Stimulated activated CD4-positive, alpha-beta T cell treated with anti-CD3 and anti-CD28 coated beads, Interleukin-1b, Interleukin-23, amount 100 ng/mL, for 24 hours (primary cell): ENCODE measurements around the gene ITGB5.
A peak's percentile ranks its signal among the peaks of the same experiment; 100 is the strongest.
"Not testable (repeated sequence)": the region's sequence is repeated elsewhere in the genome, so short reads cannot be mapped to it uniquely, and the experiment has no call there.

ENCODE experiments used
- DNase-seq, 4 experiments: peaks; one replicate each; pipeline ENCODE4 v3.0.0-alpha.2; 2020; ENCODE audit warnings: low read depth in 4 of 4, low spot score in 1 of 4

Gene ITGB5

GRCh38 chr3:124758851-124759635, 128.1 kb downstream of the ITGB5 start:
- DNase-seq: no peak

DNA sequence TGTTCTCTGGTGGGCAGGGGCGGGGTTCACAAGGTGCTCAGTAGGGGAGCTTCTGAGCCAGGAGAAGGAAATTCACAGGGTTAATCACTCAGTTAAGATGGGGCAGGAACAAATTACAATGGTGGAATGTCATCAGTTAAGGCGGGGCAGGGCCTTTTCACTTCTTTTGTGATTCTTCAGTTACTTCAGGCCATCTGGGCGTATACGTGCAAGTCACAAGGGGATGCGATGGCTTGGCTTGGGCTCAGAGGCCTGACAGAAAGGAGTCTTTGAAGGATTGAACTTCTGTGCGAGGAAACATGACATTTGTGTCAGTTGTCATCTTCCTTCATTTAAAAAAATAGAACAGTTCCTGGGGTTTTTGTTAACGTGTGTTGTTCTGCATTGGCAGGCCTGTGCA, 129.2 kb downstream of the ITGB5 start:
- not testable (repeated sequence) for DNase-seq

DNA sequence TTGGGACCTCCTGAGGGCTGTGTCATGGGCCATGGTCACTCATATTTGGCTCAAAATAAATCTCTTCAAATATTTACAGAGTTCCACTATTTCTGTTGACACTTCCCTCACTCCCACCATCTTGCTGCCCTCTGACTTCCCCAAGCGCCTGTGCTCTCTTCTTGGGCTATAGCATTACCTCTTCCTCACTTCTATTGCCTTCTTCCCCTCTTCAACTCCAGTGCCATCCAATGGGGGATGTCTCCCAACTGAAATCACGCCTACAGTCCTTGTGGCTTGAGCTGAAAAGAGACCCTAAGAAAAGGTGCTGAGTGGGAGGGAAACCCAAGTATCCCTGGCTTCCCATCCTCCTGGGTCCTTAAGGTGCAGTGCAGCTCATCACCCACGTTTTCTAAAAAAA, 135.1 kb downstream of the ITGB5 start:
- no peak for DNase-seq

DNA sequence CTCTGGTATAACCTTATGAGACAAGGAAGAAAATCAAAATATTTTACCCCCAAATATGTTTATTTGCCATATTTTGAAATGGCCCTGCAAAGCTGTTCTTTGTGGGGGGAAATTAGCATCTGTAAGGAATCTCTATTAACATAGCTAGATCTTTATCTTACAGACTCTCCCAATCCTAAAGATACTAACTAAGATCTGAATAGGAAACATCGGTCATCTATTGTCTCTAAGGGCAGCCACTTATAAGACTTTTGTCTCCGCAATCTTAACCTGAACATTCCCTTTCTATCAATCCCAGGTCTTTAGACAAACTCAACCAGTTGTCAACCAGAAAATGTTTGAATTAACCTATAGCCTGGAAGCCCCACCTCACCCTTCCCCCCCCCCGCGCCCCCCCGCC, 135.7 kb downstream of the ITGB5 start:
- DNase-seq: no peak

GRCh38 chr3:124749877-124750276, 137.3 kb downstream of the ITGB5 start:
- not testable (repeated sequence) for DNase-seq

DNA sequence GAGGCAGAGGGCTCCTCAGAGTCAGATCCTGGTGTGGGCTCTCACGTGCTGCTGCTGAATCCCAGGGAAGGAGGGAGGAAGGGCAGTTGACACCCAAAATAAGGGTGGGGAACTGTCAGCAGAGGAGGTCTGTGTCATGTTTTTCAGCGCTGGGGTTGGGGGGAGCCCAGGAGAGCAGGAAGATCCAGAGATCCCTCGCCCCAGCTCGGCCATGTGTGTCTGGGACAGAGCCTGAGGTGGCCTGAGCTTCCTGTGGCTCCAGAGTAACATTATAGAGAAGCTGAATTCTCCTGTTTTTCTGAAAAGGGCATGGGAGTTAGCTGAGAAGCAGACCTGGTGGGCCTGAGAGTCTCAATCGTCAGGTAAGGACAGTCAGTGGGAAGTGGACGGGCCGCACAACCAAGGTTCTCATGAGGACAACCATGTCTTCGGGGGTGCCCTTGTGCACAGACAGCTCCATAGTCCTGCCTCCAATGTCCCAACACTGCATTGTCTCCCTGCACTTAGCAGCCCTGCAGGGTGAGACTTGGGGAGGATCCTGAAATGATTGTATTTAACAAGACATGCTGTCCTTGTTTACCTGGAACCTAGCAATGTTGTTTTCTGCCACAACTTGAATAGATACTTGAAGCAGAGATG, 138.5 kb downstream of the ITGB5 start:
- no peak for DNase-seq

- DNase-seq: no peak
These were observed 139.8 kb downstream of the ITGB5 start for GRCh38 chr3:124747111-124747981.

DNA sequence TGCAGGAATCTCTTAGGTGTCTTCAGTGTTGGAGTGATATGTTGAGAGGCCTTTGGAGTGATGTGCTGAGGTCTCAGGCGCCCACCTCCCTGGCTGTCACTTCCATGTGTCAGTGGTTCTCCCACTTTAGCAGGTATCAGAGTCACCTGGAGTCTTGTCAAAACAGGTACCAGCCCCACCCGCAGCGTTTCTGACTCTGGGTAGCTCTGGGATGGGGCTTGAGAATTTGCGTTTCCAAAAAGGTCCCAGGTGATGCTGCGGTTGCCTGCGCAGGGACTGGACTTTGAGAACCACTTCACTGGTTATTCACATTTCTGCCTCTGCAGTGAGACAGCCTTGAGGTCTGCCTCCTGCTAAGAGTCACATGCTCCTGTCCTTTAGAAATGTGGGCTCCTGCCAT, 141.4 kb downstream of the ITGB5 start:
- DNase-seq: no peak

DNA sequence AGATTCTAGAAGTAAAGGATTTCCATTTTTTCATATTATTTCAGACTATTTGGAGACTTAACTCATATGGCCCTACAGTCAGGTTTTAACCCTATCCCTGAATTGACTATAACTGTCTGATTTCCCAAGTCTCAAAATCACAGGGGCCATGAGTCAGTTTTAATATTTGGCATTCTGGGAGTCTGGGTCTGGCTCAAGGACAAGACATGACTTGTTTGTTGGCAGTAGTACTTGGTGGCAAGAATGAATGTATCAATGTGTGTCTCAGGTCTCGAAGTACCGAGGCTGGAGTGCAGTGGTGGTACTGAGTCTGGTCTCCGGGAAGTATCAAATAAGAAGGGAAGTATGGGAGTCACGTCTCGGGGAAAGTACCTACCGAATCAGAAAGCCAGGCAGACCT, 146.1 kb downstream of the ITGB5 start:
- no peak for DNase-seq

GRCh38 chr3:124731760-124732159, 155.4 kb downstream of the ITGB5 start:
- no peak for DNase-seq

GRCh38 chr3:124730941-124731297, 156.2 kb downstream of the ITGB5 start:
- no peak for DNase-seq

DNA sequence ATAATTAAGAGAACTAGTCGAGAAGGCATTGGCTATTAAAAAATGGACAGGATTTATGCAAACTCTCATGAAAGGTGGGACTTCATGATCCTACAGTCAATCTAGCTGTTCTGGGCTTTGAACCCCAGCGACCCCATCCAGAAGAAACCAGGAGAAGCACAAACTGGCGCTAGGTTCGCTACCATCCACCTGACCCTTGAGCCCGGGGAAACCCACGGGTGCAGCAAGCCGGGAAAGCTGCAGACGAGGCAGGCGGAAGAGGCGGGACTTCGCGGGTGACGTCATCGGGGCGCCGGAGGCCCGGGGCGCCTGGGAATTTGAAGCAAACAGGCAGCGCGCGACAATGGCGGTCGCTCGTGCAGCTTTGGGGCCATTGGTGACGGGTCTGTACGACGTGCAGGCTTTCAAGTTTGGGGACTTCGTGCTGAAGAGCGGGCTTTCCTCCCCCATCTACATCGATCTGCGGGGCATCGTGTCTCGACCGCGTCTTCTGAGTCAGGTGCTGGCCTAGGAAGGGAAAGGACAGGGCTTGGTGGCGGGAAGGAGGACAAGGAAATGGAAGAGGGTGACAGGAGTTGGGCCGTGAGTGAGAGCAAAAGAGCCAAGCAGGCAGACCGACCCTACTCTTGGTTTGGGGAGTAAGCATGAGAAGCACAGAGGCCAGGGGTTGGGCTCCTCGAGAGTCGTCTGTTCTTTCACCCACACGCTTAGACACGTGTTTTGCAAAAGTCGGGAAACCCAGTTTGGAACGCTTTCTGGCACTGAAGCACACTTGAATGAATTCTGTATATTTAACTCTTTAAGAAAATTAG, 156.8 kb downstream of the ITGB5 start, which contains the start of gene UMPS:
TSS of gene UMPS (plus strand) at position 324 of the 812 bp plus-strand sequence. CDS start at position 344, 20 bp downstream.
- peak; percentile 83 to 93 (median 90) for DNase-seq

DNA sequence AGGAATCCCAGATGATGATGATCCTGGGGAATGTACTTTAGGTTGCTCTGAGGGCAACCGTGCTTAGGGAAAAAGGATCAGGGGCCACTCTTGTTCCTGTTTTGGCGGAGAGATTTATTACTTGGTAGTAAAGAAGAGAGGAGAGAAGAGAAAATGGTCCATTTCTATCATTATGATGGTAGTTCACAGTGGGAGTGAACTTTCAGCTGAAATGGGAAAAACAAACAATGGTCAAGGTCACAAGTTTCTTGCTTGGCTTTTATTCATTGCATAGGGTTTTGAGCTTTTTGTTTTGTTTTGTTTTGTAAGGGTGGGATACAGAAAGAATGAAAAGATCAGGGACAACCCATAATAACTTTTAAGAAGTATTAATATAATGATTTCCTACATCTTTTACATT, 164.6 kb downstream of the ITGB5 start:
- no peak for DNase-seq

DNA sequence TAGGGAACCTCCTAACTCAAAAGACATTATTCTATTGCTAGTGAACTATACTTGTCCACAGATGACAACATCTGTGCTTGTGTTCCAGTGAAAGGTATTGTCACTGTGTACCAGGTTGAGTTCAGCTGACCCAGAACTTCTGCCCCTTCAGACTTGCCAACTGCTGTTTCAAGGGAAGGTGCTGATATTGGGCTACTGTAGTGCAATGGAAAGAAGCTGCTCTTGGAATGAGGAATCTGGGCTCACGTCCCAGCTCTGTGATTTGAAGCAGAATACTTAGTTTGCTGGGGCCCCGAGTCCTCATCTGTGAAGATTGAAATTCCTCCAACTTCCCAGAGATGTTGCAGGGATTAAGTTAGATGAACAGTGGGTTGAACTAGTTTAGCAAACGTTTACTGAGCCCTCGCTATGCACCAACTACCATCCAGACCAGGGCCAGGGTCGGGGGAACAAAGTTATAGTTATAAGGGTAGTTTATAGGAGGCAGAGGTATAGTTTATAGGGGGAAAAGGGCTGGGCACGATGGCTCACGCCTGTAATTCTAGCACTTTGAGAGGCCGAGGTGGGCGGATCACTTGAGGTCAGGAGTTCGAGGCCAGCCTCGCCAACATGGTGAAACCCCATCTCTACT, 172.8 kb downstream of the ITGB5 start:
- DNase-seq: no peak
